Measurements from ENCODE around the gene KRTAP3-1. TPM values are rescaled to one million over a fixed set of nuclear protein-coding genes. Genes with fewer than 3 reads are reported as not detected.

Gene KRTAP3-1
- polyA plus RNA-seq, 2 of the 4 experiments (the other 2 are of a cell fraction): not detected

DNA sequence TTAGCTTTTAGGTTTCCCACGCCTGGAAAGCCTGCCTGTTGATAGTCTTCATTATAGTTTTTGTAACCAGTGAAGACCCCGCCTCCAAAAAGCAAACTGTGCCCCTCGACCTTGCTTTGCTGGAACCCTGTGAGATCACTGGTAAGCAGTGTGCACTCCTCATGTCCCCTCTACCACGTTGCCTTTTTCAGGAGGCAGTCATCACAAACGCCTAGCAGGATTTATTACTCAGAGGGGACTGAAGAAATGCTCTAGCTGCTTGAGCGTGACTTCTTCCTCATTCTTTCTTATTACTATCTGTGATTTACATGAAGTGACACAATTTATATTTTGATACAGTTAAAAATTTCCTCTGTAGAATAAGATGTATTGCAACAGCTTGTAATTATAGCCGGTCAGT is 6.5 kb upstream of the KRTAP3-1 start:
- Histone ChIP-seq H3K27ac (no peak overlapping the region), H3K4me1 (peaks cover 17% of the 10 kb centered on the region; the same call in 1 of the 3 replicates), H3K9me3 (no peaks in the 10 kb centered on the region), H3K4me2 (no peak overlapping the region), H3K4me3 (no peak overlapping the region)
- 49% methylated on average over 7 of the region's 7 CpGs for WGBS (ENCODE audit: missing lambda C conversion rate)
- DNase-seq (ENCODE audit: low read depth in 1 of 2, low spot score in 1 of 2) (no peak), ATAC-seq (no peak), FAIRE-seq (no peak)
- POLR2A ChIA-PET: no interaction called here
- TF ChIP-seq, protein P1, sequence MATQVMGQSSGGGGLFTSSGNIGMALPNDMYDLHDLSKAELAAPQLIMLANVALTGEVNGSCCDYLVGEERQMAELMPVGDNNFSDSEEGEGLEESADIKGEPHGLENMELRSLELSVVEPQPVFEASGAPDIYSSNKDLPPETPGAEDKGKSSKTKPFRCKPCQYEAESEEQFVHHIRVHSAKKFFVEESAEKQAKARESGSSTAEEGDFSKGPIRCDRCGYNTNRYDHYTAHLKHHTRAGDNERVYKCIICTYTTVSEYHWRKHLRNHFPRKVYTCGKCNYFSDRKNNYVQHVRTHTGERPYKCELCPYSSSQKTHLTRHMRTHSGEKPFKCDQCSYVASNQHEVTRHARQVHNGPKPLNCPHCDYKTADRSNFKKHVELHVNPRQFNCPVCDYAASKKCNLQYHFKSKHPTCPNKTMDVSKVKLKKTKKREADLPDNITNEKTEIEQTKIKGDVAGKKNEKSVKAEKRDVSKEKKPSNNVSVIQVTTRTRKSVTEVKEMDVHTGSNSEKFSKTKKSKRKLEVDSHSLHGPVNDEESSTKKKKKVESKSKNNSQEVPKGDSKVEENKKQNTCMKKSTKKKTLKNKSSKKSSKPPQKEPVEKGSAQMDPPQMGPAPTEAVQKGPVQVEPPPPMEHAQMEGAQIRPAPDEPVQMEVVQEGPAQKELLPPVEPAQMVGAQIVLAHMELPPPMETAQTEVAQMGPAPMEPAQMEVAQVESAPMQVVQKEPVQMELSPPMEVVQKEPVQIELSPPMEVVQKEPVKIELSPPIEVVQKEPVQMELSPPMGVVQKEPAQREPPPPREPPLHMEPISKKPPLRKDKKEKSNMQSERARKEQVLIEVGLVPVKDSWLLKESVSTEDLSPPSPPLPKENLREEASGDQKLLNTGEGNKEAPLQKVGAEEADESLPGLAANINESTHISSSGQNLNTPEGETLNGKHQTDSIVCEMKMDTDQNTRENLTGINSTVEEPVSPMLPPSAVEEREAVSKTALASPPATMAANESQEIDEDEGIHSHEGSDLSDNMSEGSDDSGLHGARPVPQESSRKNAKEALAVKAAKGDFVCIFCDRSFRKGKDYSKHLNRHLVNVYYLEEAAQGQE (IDR thresholded peaks at IDR 0.05): no peak
- TF ChIP-seq HOXB13 (CRISPR knock-in tag; IDR thresholded peaks at IDR 0.05; ENCODE audit: low read depth) (no peak), BHLHE40 (IDR thresholded peaks at IDR 0.05; ENCODE audit: low read depth, low read length) (no peak), ESRRA (IDR thresholded peaks at IDR 0.05; ENCODE audit: borderline replicate concordance, low read length) (no peak), JUNB (IDR thresholded peaks at IDR 0.05) (no peak), HEYL (CRISPR knock-in tag; IDR thresholded peaks at IDR 0.05) (no peak), JUN (IDR thresholded peaks at IDR 0.05) (no peak), CEBPB (IDR thresholded peaks at IDR 0.05) (no peak), RNF2 (IDR thresholded peaks at IDR 0.05; ENCODE audit: borderline replicate concordance, low read depth) (no peak), EHMT2 (IDR thresholded peaks at IDR 0.05; ENCODE audit: low read depth) (no peak), ZSCAN20 (CRISPR knock-in tag; IDR thresholded peaks at IDR 0.05) (no peak), FOSL2 (IDR thresholded peaks at IDR 0.05) (no peak), FOSL2 (CRISPR knock-in tag; IDR thresholded peaks at IDR 0.05) (no peak), RARB (CRISPR knock-in tag; IDR thresholded peaks at IDR 0.05) (no peak), TFCP2L1 (CRISPR knock-in tag; IDR thresholded peaks at IDR 0.05) (no peak)
- TF ChIP-seq, protein P2, sequence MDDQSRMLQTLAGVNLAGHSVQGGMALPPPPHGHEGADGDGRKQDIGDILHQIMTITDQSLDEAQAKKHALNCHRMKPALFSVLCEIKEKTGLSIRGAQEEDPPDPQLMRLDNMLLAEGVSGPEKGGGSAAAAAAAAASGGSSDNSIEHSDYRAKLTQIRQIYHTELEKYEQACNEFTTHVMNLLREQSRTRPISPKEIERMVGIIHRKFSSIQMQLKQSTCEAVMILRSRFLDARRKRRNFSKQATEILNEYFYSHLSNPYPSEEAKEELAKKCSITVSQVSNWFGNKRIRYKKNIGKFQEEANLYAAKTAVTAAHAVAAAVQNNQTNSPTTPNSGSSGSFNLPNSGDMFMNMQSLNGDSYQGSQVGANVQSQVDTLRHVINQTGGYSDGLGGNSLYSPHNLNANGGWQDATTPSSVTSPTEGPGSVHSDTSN (IDR thresholded peaks at IDR 0.05): no peak
- TF ChIP-seq, protein P3, sequence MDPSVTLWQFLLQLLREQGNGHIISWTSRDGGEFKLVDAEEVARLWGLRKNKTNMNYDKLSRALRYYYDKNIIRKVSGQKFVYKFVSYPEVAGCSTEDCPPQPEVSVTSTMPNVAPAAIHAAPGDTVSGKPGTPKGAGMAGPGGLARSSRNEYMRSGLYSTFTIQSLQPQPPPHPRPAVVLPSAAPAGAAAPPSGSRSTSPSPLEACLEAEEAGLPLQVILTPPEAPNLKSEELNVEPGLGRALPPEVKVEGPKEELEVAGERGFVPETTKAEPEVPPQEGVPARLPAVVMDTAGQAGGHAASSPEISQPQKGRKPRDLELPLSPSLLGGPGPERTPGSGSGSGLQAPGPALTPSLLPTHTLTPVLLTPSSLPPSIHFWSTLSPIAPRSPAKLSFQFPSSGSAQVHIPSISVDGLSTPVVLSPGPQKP (IDR thresholded peaks at IDR 0.05; ENCODE audit: low read depth, low read length): no peak
- TF ChIP-seq, protein P4, sequence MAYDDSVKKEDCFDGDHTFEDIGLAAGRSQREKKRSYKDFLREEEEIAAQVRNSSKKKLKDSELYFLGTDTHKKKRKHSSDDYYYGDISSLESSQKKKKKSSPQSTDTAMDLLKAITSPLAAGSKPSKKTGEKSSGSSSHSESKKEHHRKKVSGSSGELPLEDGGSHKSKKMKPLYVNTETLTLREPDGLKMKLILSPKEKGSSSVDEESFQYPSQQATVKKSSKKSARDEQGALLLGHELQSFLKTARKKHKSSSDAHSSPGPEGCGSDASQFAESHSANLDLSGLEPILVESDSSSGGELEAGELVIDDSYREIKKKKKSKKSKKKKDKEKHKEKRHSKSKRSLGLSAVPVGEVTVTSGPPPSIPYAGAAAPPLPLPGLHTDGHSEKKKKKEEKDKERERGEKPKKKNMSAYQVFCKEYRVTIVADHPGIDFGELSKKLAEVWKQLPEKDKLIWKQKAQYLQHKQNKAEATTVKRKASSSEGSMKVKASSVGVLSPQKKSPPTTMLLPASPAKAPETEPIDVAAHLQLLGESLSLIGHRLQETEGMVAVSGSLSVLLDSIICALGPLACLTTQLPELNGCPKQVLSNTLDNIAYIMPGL (CRISPR knock-in tag; IDR thresholded peaks at IDR 0.05; ENCODE audit: borderline replicate concordance): no peak
- TF ChIP-seq, protein P5, sequence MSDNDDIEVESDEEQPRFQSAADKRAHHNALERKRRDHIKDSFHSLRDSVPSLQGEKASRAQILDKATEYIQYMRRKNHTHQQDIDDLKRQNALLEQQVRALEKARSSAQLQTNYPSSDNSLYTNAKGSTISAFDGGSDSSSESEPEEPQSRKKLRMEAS (IDR thresholded peaks at IDR 0.05): no peak
- TF ChIP-seq, protein P6, sequence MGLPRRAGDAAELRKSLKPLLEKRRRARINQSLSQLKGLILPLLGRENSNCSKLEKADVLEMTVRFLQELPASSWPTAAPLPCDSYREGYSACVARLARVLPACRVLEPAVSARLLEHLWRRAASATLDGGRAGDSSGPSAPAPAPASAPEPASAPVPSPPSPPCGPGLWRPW (IDR thresholded peaks at IDR 0.05): no peak
- TF ChIP-seq, protein P7, sequence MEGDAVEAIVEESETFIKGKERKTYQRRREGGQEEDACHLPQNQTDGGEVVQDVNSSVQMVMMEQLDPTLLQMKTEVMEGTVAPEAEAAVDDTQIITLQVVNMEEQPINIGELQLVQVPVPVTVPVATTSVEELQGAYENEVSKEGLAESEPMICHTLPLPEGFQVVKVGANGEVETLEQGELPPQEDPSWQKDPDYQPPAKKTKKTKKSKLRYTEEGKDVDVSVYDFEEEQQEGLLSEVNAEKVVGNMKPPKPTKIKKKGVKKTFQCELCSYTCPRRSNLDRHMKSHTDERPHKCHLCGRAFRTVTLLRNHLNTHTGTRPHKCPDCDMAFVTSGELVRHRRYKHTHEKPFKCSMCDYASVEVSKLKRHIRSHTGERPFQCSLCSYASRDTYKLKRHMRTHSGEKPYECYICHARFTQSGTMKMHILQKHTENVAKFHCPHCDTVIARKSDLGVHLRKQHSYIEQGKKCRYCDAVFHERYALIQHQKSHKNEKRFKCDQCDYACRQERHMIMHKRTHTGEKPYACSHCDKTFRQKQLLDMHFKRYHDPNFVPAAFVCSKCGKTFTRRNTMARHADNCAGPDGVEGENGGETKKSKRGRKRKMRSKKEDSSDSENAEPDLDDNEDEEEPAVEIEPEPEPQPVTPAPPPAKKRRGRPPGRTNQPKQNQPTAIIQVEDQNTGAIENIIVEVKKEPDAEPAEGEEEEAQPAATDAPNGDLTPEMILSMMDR (IDR thresholded peaks at IDR 0.05): no peak
- CTCF ChIA-PET: interaction anchor here (0.5 to 1.9 kb wide), 6 partner anchors 8 to 38 kb away, joined by 3 to 5 read pairs (median 4); no protein-coding TSS in a partner anchor
